Mucosa of stomach (tissue), 1 donor: ENCODE data around the gene NOCT.

Experiments used
- H3K27me3 ChIP-seq: one replicate; pipeline ENCODE4 v1.7.0; 2013; ENCODE audit warnings: mild to moderate bottlenecking, low read length; ENCODE audit not compliant: control insufficient read depth, insufficient read depth
- H3K36me3 ChIP-seq: one replicate; pipeline ENCODE4 v1.7.0; 2013; ENCODE audit warnings: low read length; ENCODE audit not compliant: control insufficient read depth, insufficient read depth
- H3K4me1 ChIP-seq: one replicate; pipeline ENCODE4 v1.7.0; 2013; ENCODE audit warnings: mild to moderate bottlenecking, low read length; ENCODE audit not compliant: control insufficient read depth, insufficient read depth
- H3K4me3 ChIP-seq: one replicate; pipeline ENCODE4 v1.7.0; 2013; ENCODE audit warnings: low read length
- H3K9ac ChIP-seq: one replicate; pipeline ENCODE4 v1.7.0; 2013; ENCODE audit warnings: mild to moderate bottlenecking, low read length, moderate library complexity
- H3K9me3 ChIP-seq: one replicate; pipeline ENCODE4 v1.7.0; 2013; ENCODE audit warnings: mild to moderate bottlenecking, low read length, moderate library complexity; ENCODE audit not compliant: control insufficient read depth
- donor health status: Pancreatic carcinoma.

NOCT gene

GRCh38 chr4:139060591-139060990 is 45.0 kb downstream of the NOCT start:
- Histone ChIP-seq H3K9ac (no peak overlapping the region), H3K36me3 (no peaks in the 10 kb centered on the region), H3K27me3 (no peaks in the 10 kb centered on the region), H3K9me3 (no peaks in the 10 kb centered on the region), H3K4me3 (no peak overlapping the region), H3K4me1 (no peaks in the 10 kb centered on the region)

- no peak overlapping the region for H3K9ac ChIP-seq
- H3K9me3 ChIP-seq: no peaks in the 10 kb centered on the region
- H3K4me3 ChIP-seq: no peak overlapping the region
- H3K36me3 ChIP-seq: no peaks in the 10 kb centered on the region
- no peaks in the 10 kb centered on the region for H3K4me1 ChIP-seq
- no peaks in the 10 kb centered on the region for H3K27me3 ChIP-seq
Observed at GRCh38 chr4:139076016-139076744, 60.6 kb downstream of the NOCT start.

- Histone ChIP-seq H3K4me3 (no peak overlapping the region), H3K4me1 (no peaks in the 10 kb centered on the region), H3K9ac (no peak overlapping the region), H3K36me3 (no peaks in the 10 kb centered on the region), H3K9me3 (no peaks in the 10 kb centered on the region), H3K27me3 (no peaks in the 10 kb centered on the region)
Observed at GRCh38 chr4:139077567-139078355, 62.2 kb downstream of the NOCT start.

- no peaks in the 10 kb centered on the region for H3K4me1 ChIP-seq
- H3K9ac ChIP-seq: no peak overlapping the region
- peaks cover 3% of the 10 kb centered on the region for H3K36me3 ChIP-seq
- no peaks in the 10 kb centered on the region for H3K9me3 ChIP-seq
- H3K27me3 ChIP-seq: no peaks in the 10 kb centered on the region
- no peak overlapping the region for H3K4me3 ChIP-seq
Observed at GRCh38 chr4:139078926-139079325, 63.3 kb downstream of the NOCT start.

- Histone ChIP-seq H3K36me3 (peaks cover 3% of the 10 kb centered on the region), H3K27me3 (no peaks in the 10 kb centered on the region), H3K9ac (peak overlapping the region; percentile 97), H3K9me3 (no peaks in the 10 kb centered on the region), H3K4me3 (peak overlapping the region; percentile 53), H3K4me1 (no peaks in the 10 kb centered on the region)
Observed at GRCh38 chr4:139082750-139083606, 67.4 kb downstream of the NOCT start.

GRCh38 chr4:139083607-139083955 is 68.0 kb downstream of the NOCT start:
- no peaks in the 10 kb centered on the region for H3K27me3 ChIP-seq
- H3K4me3 ChIP-seq: peak overlapping the region; percentile 53
- H3K9me3 ChIP-seq: no peaks in the 10 kb centered on the region
- no peaks in the 10 kb centered on the region for H3K4me1 ChIP-seq
- H3K9ac ChIP-seq: peak overlapping the region; percentile 97
- H3K36me3 ChIP-seq: peaks cover 3% of the 10 kb centered on the region

GRCh38 chr4:139083956-139084803 is 68.6 kb downstream of the NOCT start:
- Histone ChIP-seq H3K9ac (peak overlapping the region; percentile 97), H3K4me1 (no peaks in the 10 kb centered on the region), H3K27me3 (no peaks in the 10 kb centered on the region), H3K36me3 (peaks cover 3% of the 10 kb centered on the region), H3K4me3 (peak overlapping the region; percentile 53), H3K9me3 (no peaks in the 10 kb centered on the region)

GRCh38 chr4:139084804-139085093 is 69.2 kb downstream of the NOCT start:
- peaks cover 3% of the 10 kb centered on the region for H3K36me3 ChIP-seq
- no peaks in the 10 kb centered on the region for H3K27me3 ChIP-seq
- H3K4me1 ChIP-seq: no peaks in the 10 kb centered on the region
- H3K9ac ChIP-seq: peak overlapping the region; percentile 97
- H3K4me3 ChIP-seq: no peak overlapping the region
- no peaks in the 10 kb centered on the region for H3K9me3 ChIP-seq

GRCh38 chr4:139085141-139085540 is 69.6 kb downstream of the NOCT start:
- Histone ChIP-seq H3K4me3 (no peak overlapping the region), H3K27me3 (no peaks in the 10 kb centered on the region), H3K9me3 (no peaks in the 10 kb centered on the region), H3K9ac (peak overlapping the region; percentile 97), H3K4me1 (no peaks in the 10 kb centered on the region), H3K36me3 (peaks cover 3% of the 10 kb centered on the region)

- Histone ChIP-seq H3K4me1 (no peaks in the 10 kb centered on the region), H3K9ac (no peak overlapping the region), H3K27me3 (no peaks in the 10 kb centered on the region), H3K9me3 (no peaks in the 10 kb centered on the region), H3K4me3 (no peak overlapping the region), H3K36me3 (no peaks in the 10 kb centered on the region)
Observed at GRCh38 chr4:139092271-139092670, 76.7 kb downstream of the NOCT start.
